Calu3 (cell line): ENCODE results near the gene CGB5. TPM values are rescaled to one million over a fixed set of nuclear protein-coding genes. Genes with fewer than 3 reads are reported as not detected.

ENCODE experiments used
- BruUV-seq: library from RNA; stranded (reverse); fragments of 400-500 nt; replicated peaks from 2 replicates; lab custom pipeline; 2021; lab: Mats Ljungman, UMichigan
- CTCF ChIA-PET: fragments of 300-600 bp; sonication (Branson Sonifier 250); formaldehyde crosslinking; loops from one replicate; lab custom pipeline; 2022; ENCODE audit warnings: antibody characterized with exemption; lab: Charles Lee
- DNase-seq: peaks from one replicate; pipeline ENCODE4 v3.0.0; 2022
- H3K27ac Mint-ChIP-seq: one replicate; pipeline ENCODE4 v1.8.0; 2022; ENCODE audit warnings: mixed read lengths; ENCODE audit not compliant: unreplicated experiment
- H3K27me3 Mint-ChIP-seq: one replicate; pipeline ENCODE4 v1.8.0; 2022; ENCODE audit warnings: mixed read lengths; ENCODE audit not compliant: unreplicated experiment
- H3K36me3 Mint-ChIP-seq: one replicate; pipeline ENCODE4 v1.8.0; 2022; ENCODE audit warnings: mild to moderate bottlenecking, moderate library complexity, mixed read lengths; ENCODE audit not compliant: insufficient read depth, unreplicated experiment
- H3K4me1 Mint-ChIP-seq: one replicate; pipeline ENCODE4 v1.8.0; 2022; ENCODE audit warnings: mild to moderate bottlenecking, low read depth, mixed read lengths; ENCODE audit not compliant: unreplicated experiment
- H3K4me3 Mint-ChIP-seq: one replicate; pipeline ENCODE4 v1.8.0; 2022; ENCODE audit warnings: mild to moderate bottlenecking, low read depth, moderate library complexity, mixed read lengths; ENCODE audit not compliant: unreplicated experiment
- H3K9me3 Mint-ChIP-seq: one replicate; pipeline ENCODE4 v1.8.0; 2022; ENCODE audit warnings: low read depth, mixed read lengths; ENCODE audit not compliant: unreplicated experiment
- intact Hi-C: fragments of 100-400 bp; cut with micrococcal nuclease; formaldehyde crosslinking; loops from one replicate; pipeline ENCODE4 v1.10.0; 2022; ENCODE audit not compliant: unreplicated experiment
- total RNA-seq: library from RNA; stranded (reverse); gene quantifications from 2 replicates; pipeline ENCODE4 v1.2.3, GENCODE V29; 2022
- TF ChIP-seq, protein P1 (sequence below): fragments of 200-600 bp; IDR thresholded peaks from one replicate; pipeline ENCODE4 v1.8.0; 2022; ENCODE audit warnings: antibody characterized with exemption; ENCODE audit not compliant: unreplicated experiment

The CGB5 gene
- total RNA-seq, 1 experiment from 2014 or later, result 3.3 TPM

DNA sequence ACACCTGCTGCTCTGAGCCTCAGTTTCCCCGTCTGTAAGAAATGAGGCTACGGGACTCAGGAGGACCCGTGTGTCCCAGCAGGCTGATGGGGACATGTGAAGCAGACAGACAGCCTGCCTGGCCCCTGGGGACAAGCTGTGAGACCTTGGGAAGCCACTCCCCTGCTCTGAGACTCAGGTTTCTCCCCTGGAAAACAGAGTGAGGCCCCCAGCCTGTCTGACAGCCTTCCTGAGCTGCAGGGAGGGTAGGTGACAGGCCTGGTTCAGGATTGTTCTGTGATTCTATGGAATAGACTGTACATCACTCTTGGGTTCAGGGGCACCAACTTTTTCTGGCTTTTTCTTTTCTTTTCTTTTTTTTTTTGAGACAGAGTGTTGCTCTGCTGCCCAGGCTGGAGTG is 23.9 kb downstream of the CGB5 start:
- peaks cover 65% of the 10 kb centered on the region for H3K27me3 Mint-ChIP-seq
- H3K27ac Mint-ChIP-seq, result no peak overlapping the region
- no peaks in the 10 kb centered on the region for H3K4me1 Mint-ChIP-seq
- DNase-seq, result no peak
- peaks cover 10% of the 10 kb centered on the region for H3K36me3 Mint-ChIP-seq
- no TSS peak for BruUV-seq
- CTCF ChIA-PET, result no interaction called here
- intact Hi-C loops, result no loop called here
- H3K9me3 Mint-ChIP-seq, result peaks cover 7% of the 10 kb centered on the region
- TF ChIP-seq, protein P1, sequence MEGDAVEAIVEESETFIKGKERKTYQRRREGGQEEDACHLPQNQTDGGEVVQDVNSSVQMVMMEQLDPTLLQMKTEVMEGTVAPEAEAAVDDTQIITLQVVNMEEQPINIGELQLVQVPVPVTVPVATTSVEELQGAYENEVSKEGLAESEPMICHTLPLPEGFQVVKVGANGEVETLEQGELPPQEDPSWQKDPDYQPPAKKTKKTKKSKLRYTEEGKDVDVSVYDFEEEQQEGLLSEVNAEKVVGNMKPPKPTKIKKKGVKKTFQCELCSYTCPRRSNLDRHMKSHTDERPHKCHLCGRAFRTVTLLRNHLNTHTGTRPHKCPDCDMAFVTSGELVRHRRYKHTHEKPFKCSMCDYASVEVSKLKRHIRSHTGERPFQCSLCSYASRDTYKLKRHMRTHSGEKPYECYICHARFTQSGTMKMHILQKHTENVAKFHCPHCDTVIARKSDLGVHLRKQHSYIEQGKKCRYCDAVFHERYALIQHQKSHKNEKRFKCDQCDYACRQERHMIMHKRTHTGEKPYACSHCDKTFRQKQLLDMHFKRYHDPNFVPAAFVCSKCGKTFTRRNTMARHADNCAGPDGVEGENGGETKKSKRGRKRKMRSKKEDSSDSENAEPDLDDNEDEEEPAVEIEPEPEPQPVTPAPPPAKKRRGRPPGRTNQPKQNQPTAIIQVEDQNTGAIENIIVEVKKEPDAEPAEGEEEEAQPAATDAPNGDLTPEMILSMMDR, result no peak
- no peak overlapping the region for H3K4me3 Mint-ChIP-seq

DNA sequence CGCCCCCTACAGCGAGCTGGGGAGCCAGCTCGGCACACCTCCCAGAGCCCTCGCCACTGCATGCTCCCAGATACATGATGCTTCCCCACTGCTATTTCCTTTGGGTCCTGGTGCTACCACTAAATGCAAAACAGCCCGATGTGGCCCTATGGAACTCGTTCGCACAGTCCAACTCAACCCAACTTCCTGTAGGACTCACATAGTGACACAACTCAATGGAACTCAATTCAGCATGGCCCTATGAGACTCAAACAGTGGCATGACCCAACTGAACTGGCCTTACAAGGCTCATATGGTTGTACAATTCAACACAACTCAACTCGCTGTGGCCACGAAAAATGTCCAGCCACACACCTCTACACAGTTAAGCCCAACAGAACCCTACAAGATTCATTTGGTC is 25.4 kb downstream of the CGB5 start:
- H3K36me3 Mint-ChIP-seq, result peaks cover 22% of the 10 kb centered on the region
- H3K4me3 Mint-ChIP-seq, result no peak overlapping the region
- no TSS peak for BruUV-seq
- H3K27ac Mint-ChIP-seq, result no peak overlapping the region
- intact Hi-C loops, result no loop called here
- peaks cover 14% of the 10 kb centered on the region for H3K4me1 Mint-ChIP-seq
- H3K9me3 Mint-ChIP-seq, result peaks cover 7% of the 10 kb centered on the region
- CTCF ChIA-PET, result interaction anchor here (0.6 kb wide), 1 partner anchor 188 kb away, joined by 6 read pairs; no protein-coding TSS in a partner anchor
- TF ChIP-seq, protein P1, result no peak
- peaks cover 80% of the 10 kb centered on the region for H3K27me3 Mint-ChIP-seq
- no peak for DNase-seq

DNA sequence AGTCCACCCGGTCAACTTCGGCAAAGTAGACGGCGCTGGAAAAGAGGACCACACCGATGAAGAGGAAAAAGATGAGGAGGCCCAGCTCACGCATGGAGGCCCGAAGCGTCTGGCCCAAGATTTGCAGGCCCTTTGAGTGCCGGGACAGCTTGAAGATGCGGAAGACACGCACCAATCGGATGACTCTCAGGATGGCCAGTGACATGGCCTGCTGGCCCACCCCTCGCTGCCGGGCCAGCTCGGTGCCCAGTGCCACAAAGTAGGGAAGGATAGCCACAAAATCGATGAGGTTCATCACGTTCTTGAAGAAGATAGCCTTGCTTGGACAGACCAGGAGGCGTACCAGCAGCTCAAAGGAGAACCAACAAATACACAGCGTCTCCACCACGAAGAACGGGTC is 26.8 kb downstream of the CGB5 start:
- CTCF ChIA-PET, result interaction anchor here (0.6 kb wide), 1 partner anchor 11 kb away, joined by 3 read pairs; no protein-coding TSS in a partner anchor
- no TSS peak for BruUV-seq
- no peak overlapping the region for H3K4me3 Mint-ChIP-seq
- intact Hi-C loops, result no loop called here
- TF ChIP-seq, protein P1, result no peak
- no peak for DNase-seq
- H3K27me3 Mint-ChIP-seq, result peaks cover 82% of the 10 kb centered on the region
- peaks cover 7% of the 10 kb centered on the region for H3K9me3 Mint-ChIP-seq
- peaks cover 22% of the 10 kb centered on the region for H3K36me3 Mint-ChIP-seq
- no peak overlapping the region for H3K27ac Mint-ChIP-seq
- H3K4me1 Mint-ChIP-seq, result peaks cover 22% of the 10 kb centered on the region

DNA sequence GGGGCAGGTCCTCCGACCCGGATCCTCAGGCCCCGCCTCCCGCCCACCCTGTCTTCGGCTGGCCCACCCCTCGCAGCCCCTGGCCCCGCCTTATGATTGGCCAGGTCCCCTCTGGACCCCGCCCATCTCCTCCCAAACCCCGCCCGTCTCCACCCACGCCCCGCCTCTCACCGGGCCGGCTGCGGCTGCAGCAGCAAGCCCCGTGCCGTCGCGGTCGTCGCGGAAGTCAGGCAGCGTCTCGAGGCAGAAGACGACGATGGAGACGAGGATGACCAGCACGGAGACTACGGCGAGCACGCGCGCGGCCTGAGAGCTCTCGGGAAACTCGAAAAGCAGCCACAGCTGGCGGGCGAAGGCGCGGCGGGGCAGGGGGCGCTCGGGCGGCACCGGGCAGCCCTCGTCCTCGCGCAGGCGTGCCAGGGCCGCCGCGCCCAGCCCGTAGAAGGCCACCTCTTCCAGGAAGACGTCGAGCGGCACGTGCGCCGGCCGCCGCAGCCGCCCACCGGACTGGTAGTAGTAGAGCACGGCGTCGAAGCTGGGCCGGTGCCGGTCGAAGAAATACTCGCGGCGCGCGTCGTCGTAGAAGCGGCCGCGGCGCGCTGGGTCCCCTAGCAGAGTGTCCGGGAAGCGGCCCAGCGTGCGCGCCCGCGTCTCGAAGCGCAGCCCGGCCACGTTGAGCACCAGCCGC is 28.4 kb downstream of the CGB5 start:
- no peak overlapping the region for H3K4me3 Mint-ChIP-seq
- peaks cover 22% of the 10 kb centered on the region for H3K36me3 Mint-ChIP-seq
- TF ChIP-seq, protein P1, result no peak
- no peak for DNase-seq
- no peak overlapping the region for H3K27ac Mint-ChIP-seq
- CTCF ChIA-PET, result no interaction called here
- no TSS peak for BruUV-seq
- H3K4me1 Mint-ChIP-seq, result peaks cover 29% of the 10 kb centered on the region
- H3K27me3 Mint-ChIP-seq, result peaks cover 66% of the 10 kb centered on the region
- intact Hi-C loops, result no loop called here
- H3K9me3 Mint-ChIP-seq, result peaks cover 7% of the 10 kb centered on the region
